ENCODE results near the gene CDKN1A.

DNA sequence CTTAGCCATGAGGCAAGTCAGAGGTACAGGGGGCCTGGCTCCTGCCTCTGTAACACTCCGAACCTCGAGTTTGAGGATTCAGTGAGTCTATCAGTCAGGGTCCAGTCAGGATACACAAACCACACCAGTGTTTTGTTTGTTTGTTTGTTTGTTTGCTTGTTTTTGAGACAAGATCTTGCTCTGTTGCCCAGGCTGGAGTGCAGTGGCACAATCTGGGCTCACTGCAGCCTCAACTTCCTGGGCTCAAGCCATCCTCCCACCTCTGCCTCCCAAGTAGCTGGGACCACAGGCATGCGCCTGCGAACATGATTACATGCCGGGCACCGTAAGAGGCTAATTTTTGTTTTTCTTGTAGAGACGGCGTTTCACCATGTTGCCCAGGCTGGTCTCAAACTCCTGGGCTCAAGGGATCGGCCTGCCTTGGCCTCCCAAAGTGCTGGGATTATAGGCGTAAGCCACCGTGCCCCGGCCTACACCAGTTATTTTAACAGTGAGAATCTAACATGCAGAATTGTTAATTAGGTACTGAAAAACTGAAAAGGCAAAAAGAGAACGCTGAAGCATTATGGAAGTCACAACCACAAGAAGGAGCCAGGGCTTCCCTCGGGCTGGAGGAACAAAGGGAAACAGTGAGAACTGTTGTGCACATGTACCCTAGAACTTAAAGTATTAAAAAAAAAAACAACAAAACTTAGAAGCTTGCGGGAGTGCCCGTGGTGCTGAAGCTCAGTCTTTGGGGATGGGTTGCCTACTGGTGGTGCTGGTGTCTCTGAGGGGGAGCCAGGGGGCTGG lies 44.0 kb upstream of the CDKN1A start:
- TF ChIP-seq GATA3 (IDR thresholded peaks at IDR 0.05; ENCODE audit: low read depth, low read length) (no peak), GATA2 (IDR thresholded peaks at IDR 0.05; ENCODE audit: low read depth, low read length) (no peak)
